Measurements from ENCODE around the gene IGFBP6. TPM values are rescaled to one million over a fixed set of nuclear protein-coding genes. Genes with fewer than 3 reads are reported as not detected.

IGFBP6 gene
- total and polyA plus RNA-seq, 9 of the 15 experiments (the other 6 are each of a cell fraction or from before 2014, with no cell fraction given) = 0.15 to 1.4 (median 0.54) TPM

DNA sequence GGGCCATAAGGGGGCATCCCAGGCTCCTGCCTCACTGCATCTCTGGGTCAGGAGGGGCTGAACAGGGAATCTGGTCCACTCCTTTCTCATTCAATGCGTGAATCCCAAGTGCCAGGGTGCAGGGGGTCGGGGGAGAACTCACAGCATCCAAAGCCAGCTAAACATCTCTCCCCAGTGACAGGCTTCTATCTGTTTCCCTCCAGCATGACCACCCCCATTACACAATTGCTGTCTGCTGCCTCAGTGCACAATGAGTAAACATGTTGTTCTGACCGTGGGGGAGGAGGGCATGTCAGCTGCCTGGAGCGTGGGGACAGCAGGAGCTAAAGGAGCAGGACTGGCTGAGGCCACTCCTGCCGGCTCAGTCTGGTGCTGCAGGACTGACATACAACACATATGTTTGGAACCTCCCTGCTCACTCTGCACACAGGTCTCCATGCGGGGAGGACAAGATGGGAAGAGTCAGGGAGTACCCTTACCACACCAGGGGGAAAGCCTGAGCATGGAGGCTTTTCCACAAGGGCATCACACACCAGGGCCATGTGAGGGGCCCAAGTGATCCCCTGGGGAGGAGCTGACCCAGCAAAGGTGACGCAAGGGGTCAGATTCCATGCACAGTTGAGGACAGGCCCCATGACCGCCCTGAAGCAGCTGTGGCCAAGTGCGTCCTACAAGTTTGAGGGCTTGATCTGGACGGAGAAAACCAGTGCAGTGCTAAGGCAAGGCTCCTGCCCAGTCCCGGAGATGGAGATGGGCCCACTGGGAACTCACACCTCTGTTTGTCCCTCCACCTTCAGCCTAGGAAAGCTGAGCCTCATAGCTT, 46.2 kb upstream of the IGFBP6 start (continued):
- TF ChIP-seq PBX2 (CRISPR knock-in tag; IDR thresholded peaks at IDR 0.05; ENCODE audit: low read depth) (no peak), PBX2 (tag; conservative IDR thresholded peaks at IDR 0.05; ENCODE audit: low read depth) (no peak), SOX6 (IDR thresholded peaks at IDR 0.05) (peak; percentile 75), KAT7 (CRISPR knock-in tag; IDR thresholded peaks at IDR 0.05; ENCODE audit: borderline replicate concordance) (no peak), FOXK2 (conservative IDR thresholded peaks at IDR 0.05 in 1 of 2, IDR thresholded peaks at IDR 0.05 in 1 of 2; ENCODE audit: low read depth in 2 of 2) (peak; percentile 67 to 74), ZNF644 (tag; IDR thresholded peaks at IDR 0.05; ENCODE audit: low read depth) (no peak), BMI1 (IDR thresholded peaks at IDR 0.05; ENCODE audit: low read length) (no peak), CEBPG (CRISPR knock-in tag; IDR thresholded peaks at IDR 0.05) (peak; percentile 51; the same call in 1 of the 2 replicates), CEBPG (tag; conservative IDR thresholded peaks at IDR 0.05 in 1 of 2, IDR thresholded peaks at IDR 0.05 in 1 of 2) (peak in 1 of 2 experiments; percentile 34; a peak in 1 of 4 replicates), ATF3 (IDR thresholded peaks at IDR 0.05) (peak; percentile 57), ATF3 (CRISPR knock-in tag; conservative IDR thresholded peaks at IDR 0.05) (no peak), BRD4 (IDR thresholded peaks at IDR 0.05) (no peak)
